ENCODE results near the gene SPRYD3. TPM values are rescaled to one million over a fixed set of nuclear protein-coding genes. Genes with fewer than 3 reads are reported as not detected.

The SPRYD3 gene
- total and polyA plus RNA-seq, 12 donors = 20.5 to 63.9 (median 47.4) TPM

GRCh38 chr12:53049571-53050318 lies 29.4 kb downstream of the SPRYD3 start, which contains the start of gene TNS2:
TSS of gene TNS2 (plus strand) at chr12:53050065. CDS start at chr12:53050186, 121 bp downstream.
- DNase-seq = peak; percentile 84 to 91
- Histone ChIP-seq H3K27ac (peak within 1 kb of the TSS; percentile 95 to 100 (median 100)), H3K27me3 (peaks cover 0 to 5% (median 0%) of the 10 kb centered on the region in 7 donors), H3K4me1 (peaks cover 42 to 91% (median 84%) of the 10 kb centered on the region in 9 donors), H3K4me3 (peak within 1 kb of the TSS; percentile 61 to 92 (median 75)), H3K9me3 (no peaks in the 10 kb centered on the region), H3K36me3 (peaks cover 0 to 24% (median 0%) of the 10 kb centered on the region in 9 donors)
- intact Hi-C loops (cut with DNase I) = loop anchor here in 2 of 10 donors (5.0 kb wide), 1 partner anchor 42 kb away; the partner anchor contains the start of gene EIF4B (in 2 of the 2)
- 5 to 7% methylated on average over 18 to 20 of the region's 20 CpGs for WGBS, 2 donors
- ATAC-seq = peak; percentile 6 to 43 (median 29)
- no peak for TF ChIP-seq CTCF (IDR thresholded peaks at IDR 0.05)

GRCh38 chr12:53048780-53049401 lies 30.3 kb downstream of the SPRYD3 start:
- TF ChIP-seq CTCF (IDR thresholded peaks at IDR 0.05) = no peak
- H3K36me3 ChIP-seq = peaks cover 0 to 17% (median 0%) of the 10 kb centered on the region in 9 donors
- peaks cover 0 to 5% (median 0%) of the 10 kb centered on the region in 7 donors for H3K27me3 ChIP-seq
- peak; percentile 83 to 90 for DNase-seq
- ATAC-seq = peak; percentile 4 to 52 (median 30)
- WGBS, 2 donors = 4 to 19% methylated on average over 6 of the region's 6 CpGs
- peaks cover 42 to 91% (median 84%) of the 10 kb centered on the region in 9 donors for H3K4me1 ChIP-seq
- H3K4me3 ChIP-seq = peak overlapping the region; percentile 61 to 92 (median 75)
- H3K9me3 ChIP-seq = no peaks in the 10 kb centered on the region
- peak overlapping the region; percentile 95 to 100 (median 100) for H3K27ac ChIP-seq
- intact Hi-C loops (cut with DNase I) = loop anchor here in 2 of 10 donors (5.0 kb wide), 1 partner anchor 42 kb away; the partner anchor contains the start of gene EIF4B (in 2 of the 2)

- WGBS, 2 donors = 11% methylated on average over 10 of the region's 10 CpGs
- peak overlapping the region; percentile 95 to 100 (median 100) for H3K27ac ChIP-seq
- ATAC-seq = peak; percentile 1 to 41 (median 15)
- DNase-seq = peak; percentile 80
- H3K27me3 ChIP-seq = peaks cover 0 to 5% (median 0%) of the 10 kb centered on the region in 7 donors
- peak in 4 of 9 donors; percentile 22 to 39 (median 34) for TF ChIP-seq CTCF (IDR thresholded peaks at IDR 0.05)
- peaks cover 38 to 91% (median 82%) of the 10 kb centered on the region in 9 donors for H3K4me1 ChIP-seq
- intact Hi-C loops (cut with DNase I) = loop anchor here in 2 of 10 donors (5.0 kb wide), 1 partner anchor 41 kb away; the partner anchor contains the start of gene EIF4B (in 2 of the 2)
- H3K9me3 ChIP-seq = no peaks in the 10 kb centered on the region
- peak overlapping the region; percentile 24 to 92 (median 74) for H3K4me3 ChIP-seq
- peaks cover 0 to 10% (median 0%) of the 10 kb centered on the region in 9 donors for H3K36me3 ChIP-seq
These were observed 31.0 kb downstream of the SPRYD3 start for GRCh38 chr12:53048033-53048779.
